Stomach smooth muscle (tissue), 2 donors: ENCODE measurements around the gene NUF2.
"Not testable (repeated sequence)": the region's sequence is repeated elsewhere in the genome, so short reads cannot be mapped to it uniquely, and the experiment has no call there.

Experiments
- H3K27ac ChIP-seq: one replicate; pipeline ENCODE4 v1.7.0; 2013; ENCODE audit warnings: mild to moderate bottlenecking, low read length, inconsistent platforms
- H3K27me3 ChIP-seq, 2 donors: one replicate each; pipeline ENCODE4 v1.7.0; 2013; ENCODE audit warnings: low read length in 2 of 2; ENCODE audit not compliant: insufficient read depth in 2 of 2, control insufficient read depth in 1 of 2
- H3K36me3 ChIP-seq, 2 donors: one replicate each; pipeline ENCODE4 v1.7.0; 2013; ENCODE audit warnings: low read length in 2 of 2; ENCODE audit not compliant: control insufficient read depth in 2 of 2, insufficient read depth in 2 of 2
- H3K4me1 ChIP-seq: one replicate; pipeline ENCODE4 v1.7.0; 2013; ENCODE audit warnings: low read length; ENCODE audit not compliant: control insufficient read depth, insufficient read depth
- H3K4me3 ChIP-seq, 2 donors: one replicate each; pipeline ENCODE4 v1.7.0; 2013; ENCODE audit warnings: low read length in 2 of 2
- H3K9ac ChIP-seq, 2 donors: one replicate each; pipeline ENCODE4 v1.7.0; 2013; ENCODE audit warnings: low read length in 2 of 2, mild to moderate bottlenecking in 1 of 2
- H3K9me3 ChIP-seq, 2 donors: one replicate each; pipeline ENCODE4 v1.7.0; 2013; ENCODE audit warnings: low read length in 2 of 2; ENCODE audit not compliant: control insufficient read depth in 2 of 2
- donor health status: healthy.
- donor health status: Pancreatic carcinoma.

The NUF2 gene

GRCh38 chr1:163296504-163297263 is 25.1 kb upstream of the NUF2 start:
- Histone ChIP-seq H3K27ac (no peak overlapping the region), H3K36me3 (peaks cover 0 to 9% of the 10 kb centered on the region in 2 donors), H3K27me3 (no peaks in the 10 kb centered on the region), H3K9ac (no peak overlapping the region), H3K4me1 (no peaks in the 10 kb centered on the region), H3K9me3 (no peaks in the 10 kb centered on the region), H3K4me3 (no peak overlapping the region)

GRCh38 chr1:163298365-163298764 is 23.4 kb upstream of the NUF2 start:
- no peak overlapping the region for H3K4me3 ChIP-seq
- H3K4me1 ChIP-seq, result no peaks in the 10 kb centered on the region
- no peak overlapping the region for H3K9ac ChIP-seq
- H3K9me3 ChIP-seq, result no peaks in the 10 kb centered on the region
- no peaks in the 10 kb centered on the region for H3K27me3 ChIP-seq
- H3K36me3 ChIP-seq, result peaks cover 0 to 9% of the 10 kb centered on the region in 2 donors
- no peak overlapping the region for H3K27ac ChIP-seq

DNA sequence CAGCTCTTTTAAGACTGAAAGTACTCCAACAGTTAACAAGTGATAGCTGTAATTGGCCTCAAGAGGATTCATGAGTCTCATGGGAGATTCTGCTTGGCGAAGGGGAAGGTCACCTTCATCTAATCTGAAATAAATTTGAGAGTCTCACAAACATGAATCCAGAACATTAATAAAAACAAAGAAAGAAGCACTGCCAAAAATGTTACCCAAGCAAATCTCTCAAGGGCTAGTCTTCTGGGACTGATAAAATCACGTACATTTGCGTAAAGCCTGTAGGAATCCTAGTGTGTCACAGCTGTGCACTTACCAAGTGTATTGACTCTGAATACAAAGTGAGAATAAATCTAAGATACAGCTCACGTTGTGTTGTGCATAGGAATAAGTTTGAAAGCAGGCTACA is 21.2 kb upstream of the NUF2 start:
- H3K27me3 ChIP-seq, result no peaks in the 10 kb centered on the region
- H3K36me3 ChIP-seq, result peaks cover 0 to 9% of the 10 kb centered on the region in 2 donors
- no peak overlapping the region for H3K4me3 ChIP-seq
- no peak overlapping the region for H3K27ac ChIP-seq
- no peak overlapping the region for H3K9ac ChIP-seq
- no peaks in the 10 kb centered on the region for H3K4me1 ChIP-seq
- no peaks in the 10 kb centered on the region for H3K9me3 ChIP-seq

GRCh38 chr1:163303561-163303960 is 18.2 kb upstream of the NUF2 start:
- H3K9ac ChIP-seq, result no peak overlapping the region
- H3K27me3 ChIP-seq, result no peaks in the 10 kb centered on the region
- no peaks in the 10 kb centered on the region for H3K9me3 ChIP-seq
- no peaks in the 10 kb centered on the region for H3K4me1 ChIP-seq
- peaks cover 0 to 7% of the 10 kb centered on the region in 2 donors for H3K36me3 ChIP-seq
- no peak overlapping the region for H3K4me3 ChIP-seq
- no peak overlapping the region for H3K27ac ChIP-seq

- Histone ChIP-seq H3K4me1 (no peaks in the 10 kb centered on the region), H3K4me3 (no peak overlapping the region), H3K27me3 (no peaks in the 10 kb centered on the region)
Measured at GRCh38 chr1:163305441-163305840, 16.3 kb upstream of the NUF2 start.

DNA sequence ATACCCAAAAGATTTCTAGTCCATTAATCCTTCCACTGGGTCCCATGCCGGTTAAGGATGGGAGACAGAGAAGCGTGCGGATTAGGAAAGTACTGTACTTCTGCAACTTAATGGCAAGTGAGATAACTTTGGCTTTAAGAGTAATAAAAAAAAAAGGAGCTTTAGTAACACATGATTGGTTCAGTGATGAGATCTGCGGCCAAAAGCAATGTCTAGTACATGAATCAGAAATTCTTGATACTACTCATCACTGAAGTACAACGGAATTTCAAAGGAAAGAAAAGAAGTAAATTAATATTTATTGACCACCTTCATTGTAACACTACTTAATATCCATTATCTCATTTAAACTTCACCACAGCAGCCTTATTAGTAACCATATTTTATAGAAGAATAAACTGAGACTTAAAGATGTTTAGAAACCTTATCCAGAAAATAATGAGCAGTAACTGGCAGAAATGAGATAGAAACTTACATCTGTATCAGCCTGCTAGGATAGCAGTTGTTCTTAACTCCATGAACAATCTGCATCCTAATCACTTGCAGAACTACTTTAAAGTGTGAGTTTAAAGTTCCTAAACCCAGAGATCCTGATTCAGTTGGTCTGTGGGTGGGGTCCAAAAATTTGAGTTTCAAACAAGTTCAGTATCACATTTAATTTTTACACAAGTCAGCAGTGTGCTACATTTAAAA is 14.1 kb upstream of the NUF2 start:
- no peaks in the 10 kb centered on the region for H3K4me1 ChIP-seq
- H3K9ac ChIP-seq, result no peak overlapping the region
- H3K9me3 ChIP-seq, result no peaks in the 10 kb centered on the region
- no peaks in the 10 kb centered on the region for H3K27me3 ChIP-seq
- H3K4me3 ChIP-seq, result no peak overlapping the region
- H3K36me3 ChIP-seq, result no peaks in the 10 kb centered on the region
- H3K27ac ChIP-seq, result no peak overlapping the region

More at GRCh38 chr1:163305441-163305840, 16.3 kb upstream of the NUF2 start:
- Histone ChIP-seq H3K36me3 (peaks cover 0 to 2% of the 10 kb centered on the region in 2 donors), H3K27ac (no peak overlapping the region), H3K9ac (no peak overlapping the region), H3K9me3 (no peaks in the 10 kb centered on the region)

GRCh38 chr1:163308811-163309210 is 12.9 kb upstream of the NUF2 start:
- Histone ChIP-seq H3K4me3 (no peak overlapping the region), H3K9me3 (no peaks in the 10 kb centered on the region), H3K36me3 (no peaks in the 10 kb centered on the region), H3K27me3 (no peaks in the 10 kb centered on the region), H3K4me1 (no peaks in the 10 kb centered on the region), H3K27ac (no peak overlapping the region), H3K9ac (no peak overlapping the region)

GRCh38 chr1:163315773-163316374 is 5.9 kb upstream of the NUF2 start:
- Histone ChIP-seq H3K9me3 (no peaks in the 10 kb centered on the region), H3K27me3 (no peaks in the 10 kb centered on the region), H3K4me1 (peaks cover 2% of the 10 kb centered on the region), H3K9ac (no peak overlapping the region), H3K36me3 (peaks cover 3 to 7% of the 10 kb centered on the region in 2 donors), H3K4me3 (no peak overlapping the region), H3K27ac (no peak overlapping the region)

- Histone ChIP-seq H3K27me3 (no peaks in the 10 kb centered on the region), H3K36me3 (peaks cover 3 to 7% of the 10 kb centered on the region in 2 donors), H3K9ac (peak overlapping the region; percentile 93 to 94), H3K4me3 (peak overlapping the region; percentile 83 to 96), H3K9me3 (no peaks in the 10 kb centered on the region), H3K27ac (peak overlapping the region; percentile 60), H3K4me1 (peaks cover 10% of the 10 kb centered on the region)
Measured at GRCh38 chr1:163320891-163321290, 863 bp upstream of the NUF2 start.

DNA sequence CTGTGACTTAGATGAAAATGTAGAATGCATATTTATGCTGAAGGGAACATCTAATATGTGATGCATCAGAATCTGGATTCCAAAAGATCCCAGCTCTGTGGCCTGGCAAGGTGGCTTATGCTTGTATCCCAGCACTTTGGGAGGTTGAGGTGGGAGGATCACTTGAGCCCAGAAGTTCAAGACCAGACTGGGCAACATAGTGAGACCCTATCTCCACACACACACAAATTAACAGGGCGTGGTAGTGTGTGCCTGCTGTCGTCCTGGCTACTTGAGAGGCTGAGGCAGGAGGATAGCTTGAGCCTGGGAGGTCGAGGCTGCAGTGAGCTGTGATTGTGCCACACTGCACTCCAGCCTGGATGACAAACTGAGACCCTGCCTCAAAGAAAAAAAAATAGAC is 1.6 kb downstream of the NUF2 start:
- not testable (repeated sequence) for H3K27me3 ChIP-seq, H3K4me3 ChIP-seq, H3K9me3 ChIP-seq, H3K36me3 ChIP-seq, H3K9ac ChIP-seq, H3K27ac ChIP-seq
- H3K4me1 ChIP-seq, result peaks cover 10% of the 10 kb centered on the region
